GM21423 (cell line): ENCODE measurements around the gene EHMT1.

Experiments used
- ATAC-seq: cut with Tn5 transposase; IDR thresholded peaks from one replicate; pipeline ENCODE4 v1.9.1; 2021; ENCODE audit warnings: mild to moderate bottlenecking, moderate library complexity; ENCODE audit not compliant: unreplicated experiment

Gene EHMT1

GRCh38 chr9:137817236-137818200 is 198.7 kb downstream of the EHMT1 start:
- no peak for ATAC-seq

DNA sequence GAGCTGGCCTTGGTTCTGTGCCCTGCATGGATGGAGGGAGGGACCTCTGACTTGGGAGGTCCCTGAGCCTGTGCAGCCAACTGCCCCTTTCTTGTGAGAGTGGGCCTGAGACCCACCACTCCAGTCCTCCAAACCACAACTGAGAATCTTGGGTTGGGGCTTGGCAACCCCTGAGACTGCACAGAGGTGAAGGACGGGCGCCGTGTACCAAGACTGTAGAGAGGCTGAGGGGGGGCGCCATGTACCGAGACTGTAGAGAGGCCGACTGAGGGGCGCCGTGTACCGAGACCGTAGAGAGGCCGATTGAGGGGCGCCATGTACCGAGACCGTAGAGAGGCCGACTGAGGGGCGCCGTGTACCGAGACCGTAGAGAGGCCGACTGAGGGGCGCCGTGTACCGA is 199.5 kb downstream of the EHMT1 start:
- ATAC-seq = no peak

- no peak for ATAC-seq
These were observed 201.5 kb downstream of the EHMT1 start for GRCh38 chr9:137820161-137820855.

- no peak for ATAC-seq
These were observed 205.4 kb downstream of the EHMT1 start for GRCh38 chr9:137823986-137824771.

DNA sequence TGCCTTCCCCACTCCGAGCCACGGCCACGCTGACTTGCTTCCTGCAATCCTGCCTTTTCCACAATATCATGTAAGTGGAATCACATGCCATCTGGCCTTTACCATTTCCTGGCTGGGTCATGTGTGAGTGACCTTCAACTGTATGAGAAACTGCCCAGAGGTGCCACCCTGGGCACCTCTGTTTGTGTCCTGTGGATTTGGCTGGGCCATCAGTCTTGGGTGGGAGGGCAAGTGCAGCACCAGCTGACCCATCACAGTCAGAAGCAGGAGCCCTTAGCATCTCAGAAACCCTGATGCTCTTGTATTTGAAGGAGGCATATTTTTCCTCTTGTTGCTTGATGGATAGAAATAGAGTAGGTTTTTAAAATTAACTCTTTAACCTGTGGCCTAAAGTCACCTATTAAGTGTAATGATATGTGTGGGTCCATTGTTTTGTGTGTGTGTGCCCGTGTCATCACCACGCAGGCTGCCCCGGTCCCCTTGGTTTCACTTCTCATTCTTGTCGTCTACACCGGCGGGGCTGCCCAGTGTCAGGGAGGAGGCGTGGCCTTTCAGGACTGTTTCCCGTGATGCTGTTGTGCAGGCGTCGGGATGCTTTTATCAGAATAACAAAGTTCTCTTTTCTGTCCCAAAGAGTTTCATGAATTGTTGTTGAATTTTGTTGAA is 206.7 kb downstream of the EHMT1 start:
- ATAC-seq = peak; percentile 67

DNA sequence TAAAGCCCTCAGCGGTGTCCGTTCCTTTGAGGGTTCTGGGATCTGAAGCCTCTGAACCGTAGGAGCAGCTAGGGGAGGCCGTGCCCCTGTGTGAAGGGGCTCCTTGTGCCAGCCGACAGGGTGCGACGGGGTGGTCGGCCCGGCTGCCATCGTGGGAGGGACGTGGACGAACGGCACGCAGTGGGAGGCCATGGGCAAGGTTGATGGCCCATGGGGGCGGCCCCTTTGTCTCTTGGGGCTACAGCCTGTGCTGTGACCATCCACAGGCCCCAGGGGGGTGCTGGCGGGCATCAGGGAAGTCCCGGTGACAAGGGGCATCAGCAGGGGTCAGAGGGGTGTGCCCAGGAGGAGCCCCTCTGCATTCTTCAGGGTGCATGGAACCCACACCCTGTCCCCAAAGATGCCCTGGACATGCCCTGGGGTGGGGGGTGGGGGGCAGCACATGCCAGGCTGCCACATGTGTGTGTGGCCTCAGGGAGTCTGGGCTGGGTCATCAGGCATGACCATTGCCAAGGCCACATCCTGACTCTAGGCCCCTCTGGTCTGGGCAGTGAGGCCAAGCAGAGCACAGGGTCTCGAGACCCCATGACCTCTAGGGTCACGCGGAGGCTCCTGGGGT is 209.2 kb downstream of the EHMT1 start:
- ATAC-seq = no peak

DNA sequence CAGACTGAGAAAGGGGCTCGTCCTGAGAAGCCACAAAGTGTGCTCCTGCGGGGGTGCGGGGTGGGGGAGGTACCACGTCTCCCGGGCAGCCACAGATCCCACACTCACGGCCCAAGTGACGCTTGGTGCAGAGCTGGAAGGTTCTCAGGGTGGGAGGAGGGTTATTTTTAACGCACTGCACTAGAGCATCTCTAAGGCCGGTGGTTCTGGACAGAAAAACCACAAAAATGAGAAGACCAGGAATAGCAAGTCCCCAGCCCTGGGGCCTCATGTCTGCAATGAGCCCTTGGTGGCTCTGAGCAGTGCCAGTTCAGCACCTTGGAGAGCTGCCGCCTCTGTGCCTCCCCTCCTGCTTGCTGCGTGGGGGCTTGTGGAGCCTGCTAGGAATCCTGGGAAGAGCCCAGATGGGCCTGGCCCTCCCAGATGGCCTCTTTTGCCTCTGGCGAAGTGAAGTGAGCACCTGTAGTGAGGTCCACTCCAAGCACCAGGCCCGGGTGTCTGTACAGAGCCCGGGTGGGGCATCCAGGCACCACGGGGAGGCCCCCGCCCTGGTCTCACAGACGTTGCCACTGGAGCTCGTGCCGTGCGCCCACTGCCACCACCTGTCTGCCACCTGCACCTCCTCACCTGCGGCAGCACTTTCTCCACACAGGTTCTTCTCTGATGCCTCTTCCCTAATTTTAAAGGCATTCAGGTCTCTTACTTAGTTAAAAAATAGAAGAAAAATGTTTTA is 209.9 kb downstream of the EHMT1 start:
- no peak for ATAC-seq

- ATAC-seq = no peak
These were observed 210.6 kb downstream of the EHMT1 start for GRCh38 chr9:137829260-137829996.

- no peak for ATAC-seq
These were observed 213.4 kb downstream of the EHMT1 start for GRCh38 chr9:137832191-137832700.

DNA sequence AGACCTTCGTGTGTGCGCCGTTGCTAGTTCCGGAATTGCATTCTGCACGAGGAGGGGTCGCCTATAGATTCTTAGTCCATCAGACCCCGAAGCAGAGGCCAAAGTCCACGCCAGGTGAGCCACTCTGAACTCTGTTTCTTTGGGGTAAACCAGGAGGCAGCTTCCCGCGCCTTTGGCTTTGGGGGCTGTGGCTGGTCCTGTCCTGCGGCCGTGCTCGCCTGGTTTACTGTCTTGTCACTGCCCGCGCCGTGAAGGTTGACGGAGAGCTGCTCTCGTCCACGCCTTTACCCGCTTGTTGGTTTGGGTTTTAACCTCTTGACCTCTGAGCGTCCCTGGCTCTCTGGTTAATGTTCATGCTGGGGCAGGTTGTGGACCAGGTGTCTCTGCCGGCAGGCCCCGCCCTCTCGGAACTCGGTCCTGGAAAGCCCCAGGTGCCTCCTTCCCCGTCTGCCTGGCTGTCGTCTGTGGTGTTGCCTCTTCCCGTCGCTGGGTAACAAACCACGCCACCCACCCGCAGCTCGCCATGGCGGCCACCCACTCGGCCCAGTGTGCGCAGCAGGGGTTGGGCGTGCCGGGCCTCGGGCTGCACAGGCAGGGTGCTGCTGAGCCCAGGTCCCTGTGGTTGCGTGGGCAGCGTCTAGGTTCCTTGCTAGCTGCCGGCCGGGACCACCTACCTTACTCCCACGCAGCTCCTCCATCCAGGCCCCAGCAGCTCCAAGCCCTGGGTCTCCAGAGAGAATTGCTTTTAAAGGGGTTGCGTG is 214.2 kb downstream of the EHMT1 start:
- ATAC-seq = no peak

- ATAC-seq = no peak
These were observed 215.2 kb downstream of the EHMT1 start for GRCh38 chr9:137833721-137834613.

GRCh38 chr9:137834846-137835546 is 216.2 kb downstream of the EHMT1 start:
- ATAC-seq = no peak

GRCh38 chr9:137836151-137836830 is 217.5 kb downstream of the EHMT1 start:
- no peak for ATAC-seq

DNA sequence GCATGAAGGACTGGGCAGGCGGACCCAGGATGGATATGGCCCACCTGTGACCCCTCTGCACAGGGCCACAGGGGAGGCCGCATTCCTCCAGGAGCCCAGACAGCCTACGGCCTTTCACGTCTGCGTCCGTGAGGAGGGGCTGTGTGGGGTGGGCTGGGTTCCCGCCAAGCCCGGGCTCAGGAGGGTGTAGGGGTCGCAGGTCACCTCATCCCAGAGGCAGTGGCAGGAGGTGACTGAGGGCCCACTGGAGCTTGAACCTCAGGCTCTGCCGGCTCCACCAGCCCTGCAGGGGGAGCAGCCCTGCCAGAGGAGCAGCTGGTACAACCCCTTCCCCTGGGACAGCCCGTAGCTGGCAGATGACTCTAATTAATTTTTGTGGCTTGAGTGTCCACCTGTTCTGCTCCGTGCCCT is 218.0 kb downstream of the EHMT1 start:
- no peak for ATAC-seq

DNA sequence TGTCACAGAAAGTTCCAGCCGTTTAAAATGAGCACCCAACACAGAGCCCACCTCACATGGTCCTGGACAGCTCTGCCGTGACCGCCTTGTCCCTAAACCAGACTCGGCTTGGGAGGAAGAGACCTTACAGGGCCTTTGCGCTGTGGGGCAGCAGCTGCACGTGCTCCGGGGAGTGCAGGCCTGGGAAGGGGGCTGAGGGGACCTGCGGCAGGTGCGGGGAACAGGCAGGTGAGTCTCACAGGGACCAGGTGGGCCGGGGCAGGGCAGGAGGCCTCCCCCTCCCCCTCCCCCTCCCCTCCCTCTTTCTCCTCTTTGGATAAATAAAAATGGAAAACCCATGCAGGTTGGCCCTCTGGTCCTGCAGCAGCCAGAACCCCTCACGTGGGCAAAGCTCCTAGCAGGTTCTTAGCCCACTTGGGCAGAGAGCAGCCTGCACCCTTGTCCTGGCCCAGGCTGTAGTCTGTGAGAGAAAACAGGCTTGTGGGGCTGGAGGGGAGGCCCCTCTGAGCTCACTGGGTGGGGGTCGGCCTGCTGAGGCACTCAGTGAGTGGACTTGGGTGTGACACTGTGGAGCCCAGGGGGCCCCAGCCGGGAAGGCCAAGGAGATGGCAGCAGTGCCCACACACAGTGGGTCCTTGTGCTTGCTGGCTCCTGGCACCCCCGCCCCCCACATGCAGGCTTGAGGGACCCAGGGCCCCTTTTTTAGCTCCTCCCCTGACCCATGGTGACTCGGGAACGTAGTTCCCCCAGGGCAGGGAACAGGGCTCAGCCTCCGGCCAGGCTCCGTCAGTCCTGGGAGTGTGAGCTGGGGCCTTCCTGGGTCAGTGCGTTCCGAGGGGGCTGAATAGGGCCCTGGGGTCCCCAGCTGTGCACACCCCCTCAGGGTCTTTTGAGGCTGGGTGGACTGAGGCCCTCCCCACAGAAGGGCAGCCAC is 218.8 kb downstream of the EHMT1 start:
- ATAC-seq = no peak
